Panc1 (cell line): ENCODE results near the gene RARG.

Experiments
- POLR2AphosphoS5 ChIP-seq: IDR thresholded peaks from 2 replicates; pipeline ENCODE4 v1.6.1; 2012; ENCODE audit warnings: mild to moderate bottlenecking, low read depth, low read length, moderate library complexity
- REST ChIP-seq, 2 experiments: IDR thresholded peaks; 2 replicates each; pipeline ENCODE4 v1.6.1; 2011 to 2012; ENCODE audit warnings: low read depth in 2 of 2, control low read depth in 1 of 2, low read length in 1 of 2, mild to moderate bottlenecking in 1 of 2, moderate library complexity in 1 of 2; ENCODE audit not compliant: insufficient read depth in 1 of 2
- TF ChIP-seq, protein P1 (sequence below): fragments of 450-650 bp; IDR thresholded peaks from 2 replicates; pipeline ENCODE4 v1.5.1; 2017; ENCODE audit warnings: mild to moderate bottlenecking

DNA sequence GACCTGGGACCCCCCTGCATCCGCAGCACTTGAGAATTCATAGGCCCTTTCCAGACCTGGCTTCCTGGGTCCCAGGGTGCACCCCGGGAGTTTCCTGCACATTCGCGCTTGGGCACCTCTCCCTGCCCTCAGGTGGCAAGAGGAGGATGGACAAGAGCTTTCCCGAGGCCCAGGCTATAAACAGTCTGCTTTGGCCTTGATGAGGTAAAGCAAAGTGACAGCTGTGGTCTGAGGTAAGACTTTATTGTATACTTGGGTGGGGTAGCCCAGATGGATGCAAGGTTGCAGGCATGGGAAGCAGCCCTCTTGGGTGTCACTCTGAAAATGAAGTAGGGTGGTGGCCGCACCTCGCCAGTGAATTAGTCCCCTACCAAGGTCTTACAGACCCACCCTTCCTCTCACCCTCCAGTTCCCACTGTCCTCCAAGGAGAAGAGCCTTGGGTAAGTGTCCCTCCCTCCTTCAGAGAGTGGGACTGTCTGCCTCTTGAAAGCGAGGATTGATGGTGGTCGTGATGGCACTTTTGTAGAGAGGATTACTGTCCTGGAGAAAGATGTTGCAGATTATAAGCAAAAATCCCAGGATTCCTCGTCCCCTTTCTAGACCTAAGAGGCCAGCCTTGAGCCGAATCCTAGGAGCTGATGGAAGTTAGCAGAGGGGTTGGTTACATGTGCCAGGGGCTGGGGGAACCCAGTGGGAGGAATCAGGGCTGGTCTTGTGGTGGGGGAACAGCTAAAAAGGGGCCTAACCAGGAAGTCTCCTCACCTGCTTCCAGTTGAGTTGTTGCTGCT lies 40.7 kb downstream of the RARG start:
- TF ChIP-seq, protein P1, sequence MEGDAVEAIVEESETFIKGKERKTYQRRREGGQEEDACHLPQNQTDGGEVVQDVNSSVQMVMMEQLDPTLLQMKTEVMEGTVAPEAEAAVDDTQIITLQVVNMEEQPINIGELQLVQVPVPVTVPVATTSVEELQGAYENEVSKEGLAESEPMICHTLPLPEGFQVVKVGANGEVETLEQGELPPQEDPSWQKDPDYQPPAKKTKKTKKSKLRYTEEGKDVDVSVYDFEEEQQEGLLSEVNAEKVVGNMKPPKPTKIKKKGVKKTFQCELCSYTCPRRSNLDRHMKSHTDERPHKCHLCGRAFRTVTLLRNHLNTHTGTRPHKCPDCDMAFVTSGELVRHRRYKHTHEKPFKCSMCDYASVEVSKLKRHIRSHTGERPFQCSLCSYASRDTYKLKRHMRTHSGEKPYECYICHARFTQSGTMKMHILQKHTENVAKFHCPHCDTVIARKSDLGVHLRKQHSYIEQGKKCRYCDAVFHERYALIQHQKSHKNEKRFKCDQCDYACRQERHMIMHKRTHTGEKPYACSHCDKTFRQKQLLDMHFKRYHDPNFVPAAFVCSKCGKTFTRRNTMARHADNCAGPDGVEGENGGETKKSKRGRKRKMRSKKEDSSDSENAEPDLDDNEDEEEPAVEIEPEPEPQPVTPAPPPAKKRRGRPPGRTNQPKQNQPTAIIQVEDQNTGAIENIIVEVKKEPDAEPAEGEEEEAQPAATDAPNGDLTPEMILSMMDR = no peak
- no peak; the same call in 1 of the 2 replicates for TF ChIP-seq POLR2AphosphoS5
- TF ChIP-seq REST (IDR thresholded peaks at IDR 0.05; ENCODE audit: insufficient read depth in 1 of 2, low read depth in 2 of 2, low read length in 1 of 2) = no peak
